Measurements from ENCODE around the gene ENTPD1.
"Not testable (repeated sequence)": the region's sequence is repeated elsewhere in the genome, so short reads cannot be mapped to it uniquely, and the experiment has no call there.

Gene ENTPD1

DNA sequence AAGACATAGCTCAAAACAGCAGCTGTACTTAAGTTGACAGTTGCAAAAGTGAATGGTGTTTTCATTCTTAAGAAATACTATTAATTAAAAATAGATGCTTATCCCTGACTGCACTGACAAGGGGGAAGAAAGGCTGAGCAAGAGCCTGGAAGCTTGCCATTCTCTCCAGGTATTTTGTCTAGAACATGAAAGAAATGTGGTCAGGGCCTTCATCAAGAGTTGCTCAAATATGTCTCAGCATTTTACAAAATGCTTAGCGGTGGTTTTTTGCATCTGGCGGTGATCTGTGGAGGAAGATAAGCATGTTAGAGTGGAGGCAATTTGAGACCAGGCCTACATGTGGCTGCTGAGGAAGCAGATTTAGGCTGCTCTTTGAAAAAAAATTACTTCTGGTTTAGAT lies 105.4 kb downstream of the ENTPD1 start:
- no peak for DNase-seq (ENCODE audit: low spot score in 2 of 2)
- H3K4me3 ChIP-seq = no peak overlapping the region
- in situ Hi-C loops (cut with MboI; ENCODE audit: low sequenced_read_pairs) = no loop called here
- H3K9me3 ChIP-seq = no peaks in the 10 kb centered on the region
- H3K27me3 ChIP-seq (ENCODE audit: low read depth) = no peaks in the 10 kb centered on the region
- no peaks in the 10 kb centered on the region for H3K36me3 ChIP-seq (replicated peaks)
- no peaks in the 10 kb centered on the region for H3K4me1 ChIP-seq

- Histone ChIP-seq H3K27me3 (ENCODE audit: low read depth) (no peaks in the 10 kb centered on the region), H3K9me3 (no peaks in the 10 kb centered on the region), H3K4me3 (no peak overlapping the region), H3K4me1 (no peaks in the 10 kb centered on the region), H3K36me3 (replicated peaks) (0 out of 2 replicates have a peak, but pooled peaks cover 4% of the 10 kb centered on the region)
- in situ Hi-C loops (cut with MboI; ENCODE audit: low sequenced_read_pairs) = no loop called here
- DNase-seq (ENCODE audit: low spot score in 2 of 2) = peak; percentile 6 to 14
Measured at GRCh38 chr10:95864906-95865813, 109.2 kb downstream of the ENTPD1 start.

DNA sequence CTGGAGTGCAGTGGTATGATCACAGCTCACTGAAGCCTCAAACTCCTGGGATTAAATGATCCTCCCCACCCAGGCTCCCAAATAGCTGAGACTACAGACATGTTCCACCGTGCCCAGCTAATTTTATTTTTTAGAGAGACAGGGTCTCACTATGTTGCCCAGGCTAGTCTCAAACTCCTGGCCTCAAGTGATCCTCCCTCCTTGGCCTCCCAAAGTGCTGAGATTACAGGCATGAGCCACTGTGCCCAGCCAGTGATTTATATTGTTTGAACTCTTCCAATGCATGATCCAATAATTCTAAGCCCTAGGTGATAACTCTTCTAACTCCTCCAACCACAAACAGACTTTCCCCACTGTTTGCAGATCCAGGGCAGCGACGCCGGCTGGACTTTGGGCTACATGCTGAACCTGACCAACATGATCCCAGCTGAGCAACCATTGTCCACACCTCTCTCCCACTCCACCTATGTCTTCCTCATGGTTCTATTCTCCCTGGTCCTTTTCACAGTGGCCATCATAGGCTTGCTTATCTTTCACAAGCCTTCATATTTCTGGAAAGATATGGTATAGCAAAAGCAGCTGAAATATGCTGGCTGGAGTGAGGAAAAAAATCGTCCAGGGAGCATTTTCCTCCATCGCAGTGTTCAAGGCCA lies 110.0 kb downstream of the ENTPD1 start:
- Histone ChIP-seq H3K4me1 (no peaks in the 10 kb centered on the region), H3K36me3 (replicated peaks) (0 out of 2 replicates have a peak, but pooled peaks cover 4% of the 10 kb centered on the region), H3K4me3 (no peak overlapping the region), H3K9me3 (no peaks in the 10 kb centered on the region), H3K27me3 (ENCODE audit: low read depth) (no peaks in the 10 kb centered on the region)
- no peak for DNase-seq (ENCODE audit: low spot score in 2 of 2)
- in situ Hi-C loops (cut with MboI; ENCODE audit: low sequenced_read_pairs) = no loop called here

DNA sequence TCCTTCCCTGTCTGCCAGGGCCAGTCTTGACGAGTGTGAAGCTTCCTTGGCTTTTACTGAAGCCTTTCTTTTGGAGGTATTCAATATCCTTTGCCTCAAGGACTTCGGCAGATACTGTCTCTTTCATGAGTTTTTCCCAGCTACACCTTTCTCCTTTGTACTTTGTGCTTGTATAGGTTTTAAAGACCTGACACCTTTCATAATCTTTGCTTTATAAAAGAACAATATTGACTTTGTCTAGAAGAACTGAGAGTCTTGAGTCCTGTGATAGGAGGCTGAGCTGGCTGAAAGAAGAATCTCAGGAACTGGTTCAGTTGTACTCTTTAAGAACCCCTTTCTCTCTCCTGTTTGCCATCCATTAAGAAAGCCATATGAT lies 110.5 kb downstream of the ENTPD1 start:
- 0 out of 2 replicates have a peak, but pooled peaks cover 4% of the 10 kb centered on the region for H3K36me3 ChIP-seq (replicated peaks)
- no peaks in the 10 kb centered on the region for H3K9me3 ChIP-seq
- in situ Hi-C loops (cut with MboI; ENCODE audit: low sequenced_read_pairs) = no loop called here
- no peaks in the 10 kb centered on the region for H3K4me1 ChIP-seq
- no peak for DNase-seq (ENCODE audit: low spot score in 2 of 2)
- no peaks in the 10 kb centered on the region for H3K27me3 ChIP-seq (ENCODE audit: low read depth)
- H3K4me3 ChIP-seq = no peak overlapping the region

- 0 out of 2 replicates have a peak, but pooled peaks cover 4% of the 10 kb centered on the region for H3K36me3 ChIP-seq (replicated peaks)
- no peaks in the 10 kb centered on the region for H3K27me3 ChIP-seq (ENCODE audit: low read depth)
- no peaks in the 10 kb centered on the region for H3K9me3 ChIP-seq
- in situ Hi-C loops (cut with MboI; ENCODE audit: low sequenced_read_pairs) = no loop called here
- H3K4me3 ChIP-seq = no peak overlapping the region
- DNase-seq (ENCODE audit: low spot score in 2 of 2) = no peak
- no peaks in the 10 kb centered on the region for H3K4me1 ChIP-seq
Measured at GRCh38 chr10:95867866-95868265, 111.9 kb downstream of the ENTPD1 start.

DNA sequence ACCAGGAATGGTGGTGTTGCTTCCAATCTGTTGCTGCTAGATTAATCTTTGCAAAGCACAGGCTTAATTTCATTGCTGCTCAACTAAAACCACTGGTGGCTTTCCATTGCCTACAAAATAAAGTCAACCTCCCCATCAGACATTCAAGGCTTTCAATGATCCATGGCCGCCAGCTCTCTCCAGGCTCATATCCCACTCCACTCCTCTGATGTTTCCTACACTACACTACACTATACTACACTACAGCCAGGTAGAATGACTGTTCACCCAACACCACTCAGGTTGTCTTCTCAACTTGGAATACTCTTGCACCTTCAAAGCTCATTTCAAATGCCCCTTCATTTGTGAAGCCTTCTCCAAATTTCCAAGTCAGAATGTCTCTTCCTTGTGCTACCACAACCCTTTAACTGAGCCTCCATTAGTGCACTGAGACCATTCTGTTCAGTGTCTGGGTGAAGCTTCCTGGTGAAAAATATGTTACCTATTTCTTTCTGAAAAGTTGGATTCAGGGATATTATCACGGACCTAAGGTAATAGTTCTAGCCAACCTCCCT lies 116.3 kb downstream of the ENTPD1 start:
- Histone ChIP-seq H3K4me1 (no peaks in the 10 kb centered on the region), H3K9me3 (no peaks in the 10 kb centered on the region), H3K36me3 (replicated peaks) (peaks cover 8% of the 10 kb centered on the region), H3K27me3 (ENCODE audit: low read depth) (no peaks in the 10 kb centered on the region), H3K4me3 (no peak overlapping the region)
- in situ Hi-C loops (cut with MboI; ENCODE audit: low sequenced_read_pairs) = no loop called here
- DNase-seq (ENCODE audit: low spot score in 2 of 2) = no peak

DNA sequence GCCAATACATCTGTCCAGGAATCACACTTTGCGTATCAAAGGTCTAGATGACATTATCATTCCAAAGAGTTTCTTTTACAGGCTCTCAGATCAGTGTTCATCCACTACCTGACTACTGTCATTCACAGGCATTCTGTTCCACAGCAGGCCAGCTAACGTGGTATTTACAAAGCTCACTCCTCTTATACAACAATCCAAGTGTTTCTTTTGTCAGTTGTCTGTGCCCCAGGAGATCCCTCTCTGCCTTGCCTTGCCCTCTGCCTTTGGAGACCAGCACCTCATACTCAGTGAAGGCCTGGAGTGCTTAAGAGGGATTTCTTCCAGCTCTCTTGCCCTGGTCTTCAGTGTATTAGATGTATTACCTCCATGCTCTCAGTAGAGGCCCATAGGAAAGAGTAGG lies 117.2 kb downstream of the ENTPD1 start:
- in situ Hi-C loops (cut with MboI; ENCODE audit: low sequenced_read_pairs) = no loop called here
- Histone ChIP-seq H3K36me3 (replicated peaks) (peaks cover 8% of the 10 kb centered on the region), H3K4me3 (no peak overlapping the region), H3K4me1 (no peaks in the 10 kb centered on the region), H3K9me3 (no peaks in the 10 kb centered on the region), H3K27me3 (ENCODE audit: low read depth) (no peaks in the 10 kb centered on the region)
- no peak for DNase-seq (ENCODE audit: low spot score in 2 of 2)

- no peak overlapping the region for H3K4me3 ChIP-seq
- DNase-seq (ENCODE audit: low spot score in 2 of 2) = no peak
- no peaks in the 10 kb centered on the region for H3K9me3 ChIP-seq
- in situ Hi-C loops (cut with MboI; ENCODE audit: low sequenced_read_pairs) = no loop called here
- peaks cover 8% of the 10 kb centered on the region for H3K36me3 ChIP-seq (replicated peaks)
- no peaks in the 10 kb centered on the region for H3K27me3 ChIP-seq (ENCODE audit: low read depth)
- no peaks in the 10 kb centered on the region for H3K4me1 ChIP-seq
Measured at GRCh38 chr10:95873651-95874050, 117.7 kb downstream of the ENTPD1 start.

- H3K4me1 ChIP-seq; DNase-seq (ENCODE audit: low spot score in 2 of 2); H3K27me3 ChIP-seq (ENCODE audit: low read depth); in situ Hi-C loops (cut with MboI; ENCODE audit: low sequenced_read_pairs); H3K4me3 ChIP-seq; H3K9me3 ChIP-seq; H3K36me3 ChIP-seq (replicated peaks): not testable (repeated sequence)
Measured at GRCh38 chr10:95874783-95875182, 118.8 kb downstream of the ENTPD1 start.

GRCh38 chr10:95876756-95877155 lies 120.8 kb downstream of the ENTPD1 start:
- H3K9me3 ChIP-seq = no peaks in the 10 kb centered on the region
- H3K4me1 ChIP-seq = no peaks in the 10 kb centered on the region
- H3K36me3 ChIP-seq (replicated peaks) = peaks cover 8% of the 10 kb centered on the region
- no peak overlapping the region for H3K4me3 ChIP-seq
- DNase-seq (ENCODE audit: low spot score in 2 of 2) = no peak
- in situ Hi-C loops (cut with MboI; ENCODE audit: low sequenced_read_pairs) = no loop called here
- no peaks in the 10 kb centered on the region for H3K27me3 ChIP-seq (ENCODE audit: low read depth)

- Histone ChIP-seq H3K27me3 (ENCODE audit: low read depth) (no peaks in the 10 kb centered on the region), H3K36me3 (replicated peaks) (peaks cover 8% of the 10 kb centered on the region), H3K4me1 (no peaks in the 10 kb centered on the region), H3K4me3 (no peak overlapping the region), H3K9me3 (no peaks in the 10 kb centered on the region)
- no peak for DNase-seq (ENCODE audit: low spot score in 2 of 2)
- in situ Hi-C loops (cut with MboI; ENCODE audit: low sequenced_read_pairs) = no loop called here
Measured at GRCh38 chr10:95877881-95878280, 121.9 kb downstream of the ENTPD1 start.

GRCh38 chr10:95880704-95881103 lies 124.7 kb downstream of the ENTPD1 start:
- H3K36me3 ChIP-seq (replicated peaks) = peaks cover 4% of the 10 kb centered on the region
- no peak for DNase-seq (ENCODE audit: low spot score in 2 of 2)
- H3K9me3 ChIP-seq = no peaks in the 10 kb centered on the region
- in situ Hi-C loops (cut with MboI; ENCODE audit: low sequenced_read_pairs) = no loop called here
- no peak overlapping the region for H3K4me3 ChIP-seq
- H3K27me3 ChIP-seq (ENCODE audit: low read depth) = no peaks in the 10 kb centered on the region
- no peaks in the 10 kb centered on the region for H3K4me1 ChIP-seq

- H3K9me3 ChIP-seq = no peaks in the 10 kb centered on the region
- no peak overlapping the region for H3K4me3 ChIP-seq
- in situ Hi-C loops (cut with MboI; ENCODE audit: low sequenced_read_pairs) = no loop called here
- no peaks in the 10 kb centered on the region; the same call in 1 of the 2 replicates for H3K36me3 ChIP-seq (replicated peaks)
- DNase-seq (ENCODE audit: low spot score in 2 of 2) = no peak
- H3K4me1 ChIP-seq = no peaks in the 10 kb centered on the region
- H3K27me3 ChIP-seq (ENCODE audit: low read depth) = no peaks in the 10 kb centered on the region
Measured at GRCh38 chr10:95881316-95881715, 125.4 kb downstream of the ENTPD1 start.

DNA sequence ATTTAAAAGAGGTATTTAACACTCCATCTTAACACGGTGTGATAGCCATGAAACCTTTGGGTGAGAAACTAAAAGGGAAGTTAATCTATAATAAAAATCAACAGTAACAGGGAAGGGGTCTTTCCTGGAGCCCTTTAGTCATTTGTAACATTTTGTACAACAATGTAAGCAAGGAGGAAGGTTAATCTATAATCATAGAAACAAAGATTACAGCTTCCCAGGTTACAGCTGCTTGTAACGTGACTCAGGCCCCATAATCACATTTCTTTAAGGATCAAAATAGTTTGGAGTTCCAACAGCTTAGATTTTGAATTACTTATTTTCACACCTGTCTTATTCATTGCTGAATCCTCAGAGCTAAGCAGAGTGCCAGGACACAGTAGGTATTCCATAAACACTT lies 133.9 kb downstream of the ENTPD1 start:
- DNase-seq (ENCODE audit: low spot score in 2 of 2) = no peak
- no peak overlapping the region for H3K4me3 ChIP-seq

More for the DNA sequence above, 133.9 kb downstream of the ENTPD1 start:
- Histone ChIP-seq H3K9me3 (no peaks in the 10 kb centered on the region), H3K36me3 (replicated peaks) (peaks cover 9% of the 10 kb centered on the region), H3K27me3 (ENCODE audit: low read depth) (no peaks in the 10 kb centered on the region), H3K4me1 (no peaks in the 10 kb centered on the region)
- in situ Hi-C loops (cut with MboI; ENCODE audit: low sequenced_read_pairs) = no loop called here
